Measurements from ENCODE around the gene EBI3.

The EBI3 gene

GRCh38 chr19:4197228-4197624 lies 32.1 kb upstream of the EBI3 start:
- H2AFZ ChIP-seq, result no peak overlapping the region
- H3K36me3 ChIP-seq (ENCODE audit: control insufficient read depth, insufficient read depth, low read length), result no peaks in the 10 kb centered on the region
- no peak overlapping the region for H3K4me3 ChIP-seq (ENCODE audit: low read depth, low read length)
- no peak overlapping the region for H3K27ac ChIP-seq
- peaks cover 4% of the 10 kb centered on the region for H3K27me3 ChIP-seq (ENCODE audit: control insufficient read depth, insufficient read depth, low read length)
- no peaks in the 10 kb centered on the region for H3K9me3 ChIP-seq (ENCODE audit: control insufficient read depth, low read length)
- H3K4me1 ChIP-seq, result no peaks in the 10 kb centered on the region
- no peak for TF ChIP-seq CTCF (IDR thresholded peaks at IDR 0.05)
- H3K79me2 ChIP-seq, result no peaks in the 10 kb centered on the region
- H3K9ac ChIP-seq, result no peak overlapping the region
- H3K4me2 ChIP-seq (ENCODE audit: low read length), result no peak overlapping the region

DNA sequence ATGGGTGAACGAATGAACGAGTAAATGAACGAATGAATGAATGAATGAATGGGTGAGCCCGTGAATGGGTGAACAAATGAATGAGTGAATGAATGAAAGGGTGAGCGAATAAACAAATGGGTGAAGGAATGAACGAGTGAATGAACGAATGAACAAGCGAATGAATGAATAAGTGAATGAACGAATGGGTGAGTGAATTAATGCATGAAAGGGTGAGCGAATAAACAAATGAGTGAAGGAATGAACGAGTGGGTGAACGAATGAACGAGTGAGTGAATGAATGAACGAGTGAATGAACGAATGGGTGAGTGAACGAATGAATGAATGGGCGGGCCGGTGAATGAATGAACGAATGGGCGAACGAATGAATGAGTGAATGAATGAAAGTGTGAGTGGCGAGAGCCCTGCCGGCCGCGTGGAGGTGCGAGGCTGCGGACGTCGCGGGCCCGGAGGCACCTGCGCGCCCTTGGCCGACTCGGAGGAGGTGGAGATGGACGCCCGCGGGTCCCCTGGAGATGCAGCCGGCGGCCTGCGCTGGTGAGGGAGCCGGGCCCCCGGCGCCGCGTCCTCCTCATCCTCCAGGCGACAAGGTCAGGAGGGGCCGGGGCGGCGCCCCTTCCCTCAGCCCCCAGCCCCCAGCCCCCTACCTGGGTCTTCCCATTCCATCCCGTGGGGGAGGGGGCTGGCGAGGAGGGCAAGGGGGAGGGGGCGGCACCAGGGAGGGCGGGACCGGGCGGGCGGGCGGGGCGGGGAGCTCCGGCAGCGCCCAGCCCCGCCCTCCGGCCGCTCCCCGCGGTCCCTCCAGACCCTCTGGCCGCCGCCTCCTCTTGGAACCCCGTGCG lies 31.5 kb upstream of the EBI3 start:
- H3K4me3 ChIP-seq (ENCODE audit: low read depth, low read length), result no peak overlapping the region
- no peaks in the 10 kb centered on the region for H3K36me3 ChIP-seq (ENCODE audit: control insufficient read depth, insufficient read depth, low read length)
- H3K79me2 ChIP-seq, result no peaks in the 10 kb centered on the region
- no peak overlapping the region for H3K27ac ChIP-seq
- H3K9ac ChIP-seq, result no peak overlapping the region
- H3K4me2 ChIP-seq (ENCODE audit: low read length), result no peak overlapping the region
- TF ChIP-seq CTCF (IDR thresholded peaks at IDR 0.05), result no peak
- H2AFZ ChIP-seq, result no peak overlapping the region
- no peaks in the 10 kb centered on the region for H3K4me1 ChIP-seq
- no peaks in the 10 kb centered on the region for H3K9me3 ChIP-seq (ENCODE audit: control insufficient read depth, low read length)
- peaks cover 4% of the 10 kb centered on the region for H3K27me3 ChIP-seq (ENCODE audit: control insufficient read depth, insufficient read depth, low read length)

GRCh38 chr19:4198467-4199126 lies 30.7 kb upstream of the EBI3 start:
- Histone ChIP-seq H3K9me3 (ENCODE audit: control insufficient read depth, low read length) (no peaks in the 10 kb centered on the region), H3K4me2 (ENCODE audit: low read length) (no peak overlapping the region), H2AFZ (no peak overlapping the region), H3K36me3 (ENCODE audit: control insufficient read depth, insufficient read depth, low read length) (no peaks in the 10 kb centered on the region), H3K9ac (no peak overlapping the region), H3K27me3 (ENCODE audit: control insufficient read depth, insufficient read depth, low read length) (peaks cover 4% of the 10 kb centered on the region), H3K4me1 (no peaks in the 10 kb centered on the region), H3K27ac (no peak overlapping the region), H3K4me3 (ENCODE audit: low read depth, low read length) (no peak overlapping the region), H3K79me2 (no peaks in the 10 kb centered on the region)
- TF ChIP-seq CTCF (IDR thresholded peaks at IDR 0.05), result no peak

GRCh38 chr19:4199699-4200293 lies 29.5 kb upstream of the EBI3 start:
- H3K27ac ChIP-seq, result no peak overlapping the region
- no peak for TF ChIP-seq CTCF (IDR thresholded peaks at IDR 0.05)
- H3K4me1 ChIP-seq, result no peaks in the 10 kb centered on the region
- no peaks in the 10 kb centered on the region for H3K36me3 ChIP-seq (ENCODE audit: control insufficient read depth, insufficient read depth, low read length)
- H3K27me3 ChIP-seq (ENCODE audit: control insufficient read depth, insufficient read depth, low read length), result peaks cover 4% of the 10 kb centered on the region
- H3K4me2 ChIP-seq (ENCODE audit: low read length), result no peak overlapping the region
- no peak overlapping the region for H3K9ac ChIP-seq
- no peak overlapping the region for H2AFZ ChIP-seq
- no peaks in the 10 kb centered on the region for H3K9me3 ChIP-seq (ENCODE audit: control insufficient read depth, low read length)
- no peaks in the 10 kb centered on the region for H3K79me2 ChIP-seq
- H3K4me3 ChIP-seq (ENCODE audit: low read depth, low read length), result no peak overlapping the region
